ENCODE data around the gene TMEM132D. TPM values are rescaled to one million over a fixed set of nuclear protein-coding genes. Genes with fewer than 3 reads are reported as not detected.

TMEM132D gene
- polyA plus RNA-seq, 1 donor from 2014 or later, result 1.3 TPM

GRCh38 chr12:129719416-129719815, 184.4 kb downstream of the TMEM132D start (continued):
- no peak for TF ChIP-seq RAD21 (conservative IDR thresholded peaks at IDR 0.05)

GRCh38 chr12:129717438-129717837, 186.4 kb downstream of the TMEM132D start:
- Histone ChIP-seq H2AFZ (ENCODE audit: low read depth, low read length) (no peak overlapping the region), H3K9me3 (ENCODE audit: low read length) (no peaks in the 10 kb centered on the region), H3F3A (ENCODE audit: insufficient read depth, low read length, poor library complexity, severe bottlenecking) (no peaks in the 10 kb centered on the region), H3K27me3 (ENCODE audit: insufficient read depth, low read depth, low read length) (no peaks in the 10 kb centered on the region), H4K20me1 (ENCODE audit: insufficient read depth) (no peaks in the 10 kb centered on the region), H3K4me2 (ENCODE audit: low read length) (no peak overlapping the region), H3K79me2 (replicated peaks; ENCODE audit: insufficient read depth, low read length) (no peaks in the 10 kb centered on the region), H3K9ac (ENCODE audit: low read length) (no peak overlapping the region), H3K27ac (ENCODE audit: low read length) (no peak overlapping the region), H3K9me2 (ENCODE audit: insufficient read depth, low read length) (no peaks in the 10 kb centered on the region), H3K36me3 (ENCODE audit: insufficient read depth, low read length) (no peaks in the 10 kb centered on the region), H3K4me3 (ENCODE audit: low read length) (no peak overlapping the region)
- no peak for TF ChIP-seq EZH2 (IDR thresholded peaks at IDR 0.05; ENCODE audit: borderline replicate concordance, insufficient read depth, low read length, poor library complexity, severe bottlenecking)
- no peak for TF ChIP-seq CTCF (IDR thresholded peaks at IDR 0.05; ENCODE audit: poor library complexity, severe bottlenecking)
- TF ChIP-seq SMC3 (conservative IDR thresholded peaks at IDR 0.05; ENCODE audit: poor library complexity), result no peak
- no peak for TF ChIP-seq POLR2AphosphoS5 (IDR thresholded peaks at IDR 0.05)

GRCh38 chr12:129716825-129717224, 187.0 kb downstream of the TMEM132D start:
- no peaks in the 10 kb centered on the region for H3K79me2 ChIP-seq (replicated peaks; ENCODE audit: insufficient read depth, low read length)
- H3K36me3 ChIP-seq (ENCODE audit: insufficient read depth, low read length), result no peaks in the 10 kb centered on the region
- no peak overlapping the region for H2AFZ ChIP-seq (ENCODE audit: low read depth, low read length)
- no peak overlapping the region for H3K4me2 ChIP-seq (ENCODE audit: low read length)
- TF ChIP-seq EP300 (conservative IDR thresholded peaks at IDR 0.05; ENCODE audit: poor library complexity, severe bottlenecking) (no peak), EZH2 (IDR thresholded peaks at IDR 0.05; ENCODE audit: borderline replicate concordance, insufficient read depth, low read length, poor library complexity, severe bottlenecking) (no peak), RAD21 (conservative IDR thresholded peaks at IDR 0.05) (no peak), MXI1 (conservative IDR thresholded peaks at IDR 0.05; ENCODE audit: poor library complexity, severe bottlenecking) (no peak), POLR2AphosphoS5 (IDR thresholded peaks at IDR 0.05) (no peak), REST (IDR thresholded peaks at IDR 0.05; ENCODE audit: borderline replicate concordance) (no peak), CTCF (IDR thresholded peaks at IDR 0.05; ENCODE audit: poor library complexity, severe bottlenecking) (no peak), TAF1 (IDR thresholded peaks at IDR 0.05; ENCODE audit: low read depth) (no peak), SMC3 (conservative IDR thresholded peaks at IDR 0.05; ENCODE audit: poor library complexity) (no peak)
- no peaks in the 10 kb centered on the region for H4K20me1 ChIP-seq (ENCODE audit: insufficient read depth)
- H3K27me3 ChIP-seq (ENCODE audit: insufficient read depth, low read depth, low read length), result no peaks in the 10 kb centered on the region
- no peak overlapping the region for H3K9ac ChIP-seq (ENCODE audit: low read length)
- H3K9me3 ChIP-seq (ENCODE audit: low read length), result no peaks in the 10 kb centered on the region
- H3K4me3 ChIP-seq (ENCODE audit: low read length), result no peak overlapping the region
- H3K9me2 ChIP-seq (ENCODE audit: insufficient read depth, low read length), result no peaks in the 10 kb centered on the region
- no peaks in the 10 kb centered on the region for H3F3A ChIP-seq (ENCODE audit: insufficient read depth, low read length, poor library complexity, severe bottlenecking)
- no peak overlapping the region for H3K27ac ChIP-seq (ENCODE audit: low read length)

All from neural cell (in vitro differentiated cells).